Measurements from ENCODE around the gene PSME4.

PSME4 gene

DNA sequence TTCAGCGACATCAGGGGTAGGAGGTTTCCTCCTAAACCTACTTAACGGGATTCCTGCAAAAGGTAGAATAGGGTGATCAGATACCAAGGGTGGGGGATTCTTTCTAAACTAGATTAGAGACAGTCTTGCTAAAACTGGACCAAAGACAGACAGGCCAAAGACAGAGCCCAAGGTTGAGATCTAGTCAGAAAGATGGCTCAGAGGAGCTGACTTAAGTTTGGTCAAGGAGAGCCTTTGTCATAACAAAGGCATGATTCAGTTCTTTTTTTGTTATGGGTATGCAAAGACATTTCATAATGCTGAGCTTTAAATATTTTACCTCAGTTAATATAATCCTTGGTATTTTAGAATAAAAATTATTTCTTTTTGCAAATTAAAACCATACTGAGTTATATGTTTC lies 93.2 kb downstream of the PSME4 start:
- ChIA-PET POLR2A (ENCODE audit: low non-redundant PET) (no interaction called here), CTCF (interaction anchor here (0.6 kb wide), 1 partner anchor 38 kb away, joined by 4 read pairs; no protein-coding TSS in a partner anchor)
- TF ChIP-seq, protein P1, sequence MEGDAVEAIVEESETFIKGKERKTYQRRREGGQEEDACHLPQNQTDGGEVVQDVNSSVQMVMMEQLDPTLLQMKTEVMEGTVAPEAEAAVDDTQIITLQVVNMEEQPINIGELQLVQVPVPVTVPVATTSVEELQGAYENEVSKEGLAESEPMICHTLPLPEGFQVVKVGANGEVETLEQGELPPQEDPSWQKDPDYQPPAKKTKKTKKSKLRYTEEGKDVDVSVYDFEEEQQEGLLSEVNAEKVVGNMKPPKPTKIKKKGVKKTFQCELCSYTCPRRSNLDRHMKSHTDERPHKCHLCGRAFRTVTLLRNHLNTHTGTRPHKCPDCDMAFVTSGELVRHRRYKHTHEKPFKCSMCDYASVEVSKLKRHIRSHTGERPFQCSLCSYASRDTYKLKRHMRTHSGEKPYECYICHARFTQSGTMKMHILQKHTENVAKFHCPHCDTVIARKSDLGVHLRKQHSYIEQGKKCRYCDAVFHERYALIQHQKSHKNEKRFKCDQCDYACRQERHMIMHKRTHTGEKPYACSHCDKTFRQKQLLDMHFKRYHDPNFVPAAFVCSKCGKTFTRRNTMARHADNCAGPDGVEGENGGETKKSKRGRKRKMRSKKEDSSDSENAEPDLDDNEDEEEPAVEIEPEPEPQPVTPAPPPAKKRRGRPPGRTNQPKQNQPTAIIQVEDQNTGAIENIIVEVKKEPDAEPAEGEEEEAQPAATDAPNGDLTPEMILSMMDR (conservative IDR thresholded peaks at IDR 0.05; ENCODE audit: low read depth), result no peak
- H3K27ac ChIP-seq, result no peak overlapping the region
- DNase-seq (ENCODE audit: low spot score), result no peak

DNA sequence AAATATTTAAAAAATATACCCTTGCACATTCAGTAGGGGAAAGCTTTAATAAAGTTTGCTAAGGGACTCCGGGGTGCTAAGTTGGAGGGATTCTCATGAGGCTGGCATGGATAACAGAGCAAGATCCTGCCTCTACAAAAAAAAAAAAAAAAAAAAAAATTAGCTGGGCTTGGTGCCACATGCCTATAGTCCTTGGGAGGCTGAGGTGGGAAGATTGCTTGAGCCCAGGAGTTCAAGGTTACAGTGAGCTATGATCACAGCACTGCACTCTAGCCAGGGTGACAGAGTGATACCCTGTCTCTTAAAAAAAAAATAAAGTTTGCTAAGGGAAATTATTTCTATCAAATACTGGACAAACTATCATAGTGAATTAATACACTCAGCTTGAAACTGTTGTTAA lies 93.7 kb downstream of the PSME4 start:
- CTCF ChIA-PET, result interaction anchor here (0.6 kb wide), 1 partner anchor 39 kb away, joined by 4 read pairs; no protein-coding TSS in a partner anchor

GRCh38 chr2:53874401-53874950 lies 96.3 kb downstream of the PSME4 start:
- no peak for DNase-seq (ENCODE audit: low spot score)
- H3K27ac ChIP-seq, result no peak overlapping the region
- POLR2A ChIA-PET (ENCODE audit: low non-redundant PET), result interaction anchor here (0.5 kb wide), 1 partner anchor 55 kb away, joined by 10 read pairs; no protein-coding TSS in a partner anchor
- TF ChIP-seq, protein P1 (conservative IDR thresholded peaks at IDR 0.05; ENCODE audit: low read depth), result no peak
- CTCF ChIA-PET, result no interaction called here

More for the DNA sequence above, 93.7 kb downstream of the PSME4 start:
- TF ChIP-seq, protein P1 (conservative IDR thresholded peaks at IDR 0.05; ENCODE audit: low read depth), result no peak
- no peak for DNase-seq (ENCODE audit: low spot score)
- POLR2A ChIA-PET (ENCODE audit: low non-redundant PET), result no interaction called here
- no peak overlapping the region for H3K27ac ChIP-seq

DNA sequence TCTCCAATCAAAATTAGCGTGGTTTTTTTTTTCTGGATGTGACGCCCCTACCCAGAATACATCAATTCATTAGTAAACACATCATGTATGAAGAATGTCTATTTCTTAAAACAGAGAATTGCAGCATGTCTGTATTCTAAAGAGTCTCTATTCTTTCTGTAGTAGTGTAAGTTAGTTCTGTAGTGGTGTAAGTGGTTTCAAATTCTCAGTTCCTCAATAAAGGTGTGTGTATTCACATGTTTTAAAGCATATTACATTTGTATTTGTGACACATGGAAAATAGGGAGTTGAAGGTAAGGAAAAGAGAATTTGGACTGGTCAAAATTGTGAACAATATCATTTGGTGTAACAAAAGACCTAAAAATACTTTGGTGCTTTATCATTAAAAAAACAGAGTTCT lies 103.0 kb downstream of the PSME4 start:
- H3K27ac ChIP-seq, result no peak overlapping the region
- DNase-seq (ENCODE audit: low spot score), result no peak
- TF ChIP-seq, protein P1 (conservative IDR thresholded peaks at IDR 0.05; ENCODE audit: low read depth), result no peak
- ChIA-PET CTCF (interaction anchor here (0.6 kb wide), 1 partner anchor 29 kb away, joined by 3 read pairs; no protein-coding TSS in a partner anchor), POLR2A (ENCODE audit: low non-redundant PET) (no interaction called here)

DNA sequence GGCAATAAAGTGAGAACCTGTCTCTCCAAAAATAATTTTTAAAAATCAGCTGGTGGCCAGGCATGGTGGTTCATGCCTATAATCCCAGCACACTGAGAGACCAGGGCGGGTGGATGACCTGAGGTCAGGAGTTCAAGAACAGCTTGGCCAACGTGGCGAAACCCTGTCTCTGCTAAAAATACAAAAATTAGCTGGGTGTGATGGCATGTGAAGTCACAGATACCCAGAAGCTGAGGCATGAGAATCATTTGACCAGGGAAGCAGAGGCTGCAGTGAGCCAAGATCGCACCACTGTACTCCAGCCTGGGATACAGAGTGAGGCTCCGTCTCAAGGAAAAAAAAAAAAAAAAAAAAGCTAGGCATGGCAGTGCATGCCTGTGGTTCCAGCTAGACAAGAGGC lies 103.6 kb downstream of the PSME4 start:
- POLR2A ChIA-PET (ENCODE audit: low non-redundant PET), result no interaction called here
- TF ChIP-seq, protein P1 (conservative IDR thresholded peaks at IDR 0.05; ENCODE audit: low read depth), result no peak
- CTCF ChIA-PET, result interaction anchor here (0.6 kb wide), 1 partner anchor 648 kb away, joined by 5 read pairs; no protein-coding TSS in a partner anchor
- H3K27ac ChIP-seq, result no peak overlapping the region
- DNase-seq (ENCODE audit: low spot score), result no peak

GRCh38 chr2:53865962-53866361 lies 104.8 kb downstream of the PSME4 start:
- no peak for DNase-seq (ENCODE audit: low spot score)
- ChIA-PET CTCF (no interaction called here), POLR2A (ENCODE audit: low non-redundant PET) (no interaction called here)
- TF ChIP-seq, protein P1 (conservative IDR thresholded peaks at IDR 0.05; ENCODE audit: low read depth), result no peak
- H3K27ac ChIP-seq, result no peak overlapping the region
